Urothelium cell line (cell line): ENCODE measurements around the gene MDFI.
"Not testable (repeated sequence)": the region's sequence is repeated elsewhere in the genome, so short reads cannot be mapped to it uniquely, and the experiment has no call there.

Experiments
- DNase-seq: peaks from one replicate; pipeline ENCODE4 v3.0.0; 2011; ENCODE audit warnings: low spot score, mixed read lengths
- FAIRE-seq: peaks from 2 replicates; lab custom pipeline; 2011; peaks lifted over from hg19 to GRCh38; lab: Jason Lieb, UNC

The MDFI gene

GRCh38 chr6:41602422-41602743, 35.9 kb upstream of the MDFI start:
- FAIRE-seq (no peak), DNase-seq (no peak)

- DNase-seq: peak; percentile 87
- peak; percentile 94 for FAIRE-seq
These were observed 35.2 kb upstream of the MDFI start for GRCh38 chr6:41602864-41603608.

DNA sequence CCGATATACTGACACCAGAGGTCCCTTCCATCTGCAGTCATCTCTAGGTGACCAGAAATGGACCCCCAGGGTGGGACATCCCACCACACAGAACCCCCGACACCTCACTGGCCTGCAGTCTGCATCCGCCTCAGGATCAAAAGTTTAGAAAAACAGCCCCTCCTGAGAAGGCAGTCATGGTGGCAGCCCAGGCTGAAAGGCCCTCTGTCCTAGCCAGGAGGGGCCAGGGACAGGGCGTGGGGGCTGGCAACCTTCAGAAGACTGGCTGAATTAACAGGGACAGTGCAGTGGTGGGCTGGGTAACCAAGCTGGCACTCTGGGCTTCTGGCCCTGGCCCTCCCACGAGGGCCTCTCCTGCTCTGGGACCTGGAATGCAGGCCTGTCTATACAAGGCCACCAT, 34.3 kb upstream of the MDFI start:
- no peak for FAIRE-seq
- no peak for DNase-seq

DNA sequence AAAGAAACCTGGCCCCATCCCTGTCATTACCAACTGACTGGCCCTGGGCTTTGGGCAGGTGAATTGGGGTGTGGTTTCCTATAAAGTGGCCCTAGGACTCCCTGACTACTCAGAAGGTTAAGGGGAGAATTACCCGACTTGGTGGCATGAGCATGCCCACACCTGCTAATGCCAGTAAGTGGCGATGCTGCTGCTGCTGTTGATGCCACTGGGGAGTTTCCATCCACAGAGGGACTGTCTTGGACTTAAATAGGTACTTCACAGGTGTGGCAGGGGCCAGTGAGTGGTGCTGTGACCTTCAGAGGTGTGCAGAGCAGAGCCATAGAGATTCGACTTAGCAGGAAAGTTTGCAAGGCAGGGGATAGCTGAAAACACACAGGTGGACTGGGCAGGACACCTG, 32.6 kb upstream of the MDFI start:
- no peak for FAIRE-seq
- no peak for DNase-seq

DNA sequence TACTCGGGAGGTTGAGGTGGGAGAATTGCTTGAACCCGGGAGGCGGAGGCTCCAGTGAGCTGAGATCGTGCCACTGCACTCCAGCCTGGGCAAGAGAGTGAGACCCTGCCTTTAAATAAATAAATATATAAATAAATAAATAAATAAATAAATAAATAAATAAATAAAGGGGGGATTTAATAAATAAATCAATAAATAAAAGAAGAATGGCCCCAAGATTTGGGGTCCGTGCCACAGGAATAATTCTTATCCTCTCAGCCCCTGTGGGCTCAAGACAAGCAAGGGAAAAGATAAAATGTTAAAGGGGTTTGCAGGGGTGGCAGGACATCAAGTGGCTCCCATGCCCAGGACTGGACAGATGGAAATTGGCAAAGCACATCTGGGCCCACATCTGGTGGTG, 31.2 kb upstream of the MDFI start:
- FAIRE-seq: no peak
- DNase-seq: no peak

DNA sequence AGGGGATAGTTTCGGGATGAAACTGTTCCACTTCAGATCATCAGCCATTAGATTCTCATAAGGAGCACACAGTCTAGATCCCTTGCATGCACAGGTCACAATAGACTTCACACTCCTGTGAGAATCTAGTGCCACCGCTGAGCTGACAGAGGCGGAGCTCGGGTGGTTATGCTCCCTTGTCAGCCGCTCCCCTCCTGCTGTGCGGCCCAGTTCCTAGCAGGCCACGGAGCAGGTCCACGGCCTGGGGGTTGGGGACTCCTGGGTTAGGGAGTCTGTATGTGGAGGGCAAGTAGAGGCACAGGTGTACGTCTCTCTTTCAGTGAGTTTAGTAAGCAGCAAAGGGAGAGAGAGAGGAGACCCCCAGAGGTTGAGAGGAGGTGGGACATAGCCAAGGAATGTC, 30.5 kb upstream of the MDFI start:
- FAIRE-seq (no peak), DNase-seq (no peak)

- no peak for DNase-seq
- FAIRE-seq: no peak
These were observed 29.7 kb upstream of the MDFI start for GRCh38 chr6:41608443-41609151.

- FAIRE-seq (no peak), DNase-seq (no peak)
These were observed 23.6 kb upstream of the MDFI start for GRCh38 chr6:41614715-41615114.

GRCh38 chr6:41615311-41615710, 23.0 kb upstream of the MDFI start:
- FAIRE-seq: no peak

DNA sequence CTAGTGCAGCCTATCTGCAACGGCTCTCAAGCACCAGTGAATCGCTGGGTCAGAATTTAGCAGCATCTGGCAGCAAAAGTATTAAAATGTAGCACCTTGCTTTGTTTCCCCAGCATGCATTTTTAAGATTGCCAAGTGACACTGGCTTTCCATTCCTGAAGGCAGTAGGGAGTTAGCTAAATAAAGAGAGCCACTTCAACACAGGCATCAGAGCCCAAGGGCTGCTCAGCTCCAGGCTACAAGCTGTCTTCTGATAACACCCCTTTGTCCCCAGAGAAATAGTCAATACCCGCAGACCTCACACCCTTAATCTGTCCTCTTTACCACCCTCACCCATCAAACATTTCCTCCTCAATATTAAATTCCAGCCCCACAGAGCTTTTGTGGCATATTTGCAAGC, 19.7 kb upstream of the MDFI start:
- FAIRE-seq (no peak), DNase-seq (no peak)

More at GRCh38 chr6:41615311-41615710, 23.0 kb upstream of the MDFI start:
- no peak for DNase-seq

DNA sequence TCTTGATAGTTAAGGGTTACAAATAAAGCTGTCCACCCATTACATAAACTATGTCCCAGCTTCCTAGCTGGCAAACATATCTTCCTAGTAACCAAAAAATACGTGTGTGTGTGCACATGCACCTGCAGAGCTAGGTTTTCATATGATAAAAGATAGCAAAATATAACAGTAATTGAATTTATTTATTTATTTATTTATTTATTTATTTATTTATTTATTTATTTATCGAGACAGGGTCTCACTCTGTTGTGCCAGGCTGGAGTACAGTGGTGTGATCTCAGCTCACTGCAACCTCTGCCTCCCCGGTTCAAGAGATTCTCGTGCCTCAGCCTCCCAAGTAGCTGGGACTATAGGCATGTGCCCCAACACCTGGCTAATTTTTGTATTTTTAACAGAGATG, 19.1 kb upstream of the MDFI start:
- not testable (repeated sequence) for DNase-seq, FAIRE-seq

DNA sequence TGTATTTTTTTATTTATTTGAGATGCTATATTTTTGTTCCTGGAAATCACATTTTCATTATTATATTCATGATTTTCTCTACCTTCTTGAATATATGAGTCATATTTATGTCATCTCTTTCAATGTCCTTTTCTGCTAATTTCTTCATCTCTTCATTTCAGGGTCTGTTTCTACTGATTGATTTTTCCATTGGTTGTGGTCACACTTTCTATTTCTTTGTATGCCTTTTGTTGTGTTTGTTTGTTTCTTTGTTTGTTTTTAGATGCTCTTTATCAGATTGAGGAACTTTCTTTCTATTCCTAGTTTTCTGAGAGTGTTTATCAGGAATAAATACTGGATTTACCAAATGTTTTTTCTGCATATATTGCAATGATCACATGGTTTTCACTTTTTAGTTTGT, 16.9 kb upstream of the MDFI start:
- DNase-seq (no peak), FAIRE-seq (no peak)

DNA sequence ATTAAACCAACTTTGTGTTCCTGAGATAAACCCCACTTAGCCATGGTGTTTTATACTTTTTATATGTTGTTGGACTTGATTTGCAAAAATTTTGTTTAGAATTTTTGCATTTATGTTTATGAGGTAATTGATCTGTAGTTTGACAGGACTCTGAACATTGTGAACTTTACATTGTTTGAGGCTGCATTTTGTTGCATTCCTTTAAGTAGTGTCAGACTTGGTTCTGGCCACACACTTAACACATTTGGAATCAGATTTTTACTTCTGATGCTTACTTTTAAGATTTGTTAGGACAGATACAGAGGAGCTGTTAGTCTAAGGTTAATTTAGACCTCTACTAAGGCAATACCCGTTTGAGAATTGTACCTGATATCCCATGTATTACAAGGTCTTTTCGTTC, 16.5 kb upstream of the MDFI start:
- FAIRE-seq (no peak), DNase-seq (no peak)

GRCh38 chr6:41622206-41622988, 15.9 kb upstream of the MDFI start:
- no peak for FAIRE-seq
- no peak for DNase-seq

GRCh38 chr6:41623330-41623729, 14.9 kb upstream of the MDFI start:
- FAIRE-seq (no peak), DNase-seq (no peak)

DNA sequence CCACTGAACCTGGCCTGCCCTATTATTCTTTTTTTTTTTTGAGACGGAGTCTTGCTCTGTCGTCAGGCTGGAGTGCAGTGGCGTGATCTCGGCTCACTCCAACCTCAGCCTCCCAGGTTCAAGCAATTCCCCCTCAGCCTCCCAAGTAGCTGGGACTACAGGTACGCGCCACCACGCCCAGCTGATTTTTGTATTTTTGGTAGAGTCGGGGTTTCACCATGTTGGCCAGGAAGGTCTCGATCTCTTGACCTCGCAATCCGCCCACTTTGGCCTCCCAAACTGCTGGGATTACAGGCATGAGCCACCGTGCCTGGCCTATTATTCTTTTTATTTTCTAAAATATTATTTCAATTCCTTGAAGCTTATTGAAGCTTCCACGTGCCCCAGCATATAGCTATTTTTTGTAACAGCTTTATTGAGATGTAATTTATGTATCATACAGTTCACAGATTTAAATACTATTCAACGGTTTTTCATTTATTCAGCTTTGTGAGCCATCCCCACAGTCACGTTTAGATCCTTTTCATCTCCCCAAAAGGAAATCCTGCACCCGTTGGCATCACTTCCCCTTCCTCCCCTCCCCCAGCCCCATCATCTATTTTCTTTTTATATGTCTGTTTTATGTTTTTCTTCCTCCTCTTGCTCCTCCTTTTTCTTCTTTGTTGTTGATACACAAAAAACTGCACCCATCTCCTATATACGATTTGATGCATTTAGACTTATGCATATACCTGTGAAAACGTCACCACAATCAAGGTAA, 13.5 kb upstream of the MDFI start:
- no peak for FAIRE-seq
- no peak for DNase-seq

DNA sequence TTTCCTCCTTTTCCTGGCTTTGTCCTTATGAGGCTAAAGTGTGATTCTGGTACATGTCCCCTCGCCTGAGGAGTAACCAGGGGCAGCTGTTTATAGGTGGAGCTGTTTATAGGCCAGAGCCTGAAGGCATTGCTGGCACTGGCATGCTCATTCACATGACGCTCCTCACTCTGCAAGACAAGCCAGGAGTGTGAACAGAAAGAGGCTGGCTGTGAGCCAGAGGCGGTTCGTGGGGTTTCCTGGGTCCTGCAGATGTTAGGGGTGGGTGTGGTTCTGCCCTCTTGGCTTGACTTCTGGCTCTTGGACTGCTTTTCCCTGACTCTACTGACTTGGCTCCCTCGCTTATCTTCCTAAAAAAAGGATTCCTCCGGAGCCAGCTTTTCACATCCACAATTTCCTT, 12.8 kb upstream of the MDFI start:
- FAIRE-seq: no peak
- DNase-seq: no peak

GRCh38 chr6:41626022-41626421, 12.2 kb upstream of the MDFI start:
- DNase-seq (no peak), FAIRE-seq (no peak)

- FAIRE-seq (no peak), DNase-seq (no peak)
These were observed 11.4 kb upstream of the MDFI start for GRCh38 chr6:41626917-41627316.

DNA sequence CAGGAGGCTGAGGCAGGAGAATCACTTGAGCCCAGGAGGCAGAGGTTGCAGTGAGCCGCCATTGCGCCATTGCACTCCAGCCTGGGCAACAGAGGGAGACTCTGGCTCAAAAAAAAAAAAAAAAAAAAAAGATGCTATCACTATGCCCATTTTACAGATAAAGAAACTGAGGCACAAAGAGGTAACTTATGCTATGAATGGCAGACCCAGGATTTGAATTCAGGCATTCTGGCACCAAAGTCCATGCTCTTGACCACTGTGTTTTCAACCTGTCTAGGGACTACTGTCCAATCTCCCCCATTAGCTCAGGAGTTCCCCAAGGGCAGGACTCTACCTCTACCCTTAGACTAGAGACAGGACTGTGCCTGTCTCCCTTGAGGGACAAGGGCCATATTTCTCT, 9.1 kb upstream of the MDFI start:
- no peak for FAIRE-seq
- DNase-seq: no peak

- DNase-seq (no peak), FAIRE-seq (no peak)
These were observed 8.2 kb upstream of the MDFI start for GRCh38 chr6:41630069-41630468.
